GM19035 (cell line): Measurements from ENCODE around the gene ISG15.

Source experiments
- ATAC-seq: cut with Tn5 transposase; IDR thresholded peaks from one replicate; pipeline ENCODE4 v1.9.1; 2021; ENCODE audit not compliant: unreplicated experiment

Gene ISG15

DNA sequence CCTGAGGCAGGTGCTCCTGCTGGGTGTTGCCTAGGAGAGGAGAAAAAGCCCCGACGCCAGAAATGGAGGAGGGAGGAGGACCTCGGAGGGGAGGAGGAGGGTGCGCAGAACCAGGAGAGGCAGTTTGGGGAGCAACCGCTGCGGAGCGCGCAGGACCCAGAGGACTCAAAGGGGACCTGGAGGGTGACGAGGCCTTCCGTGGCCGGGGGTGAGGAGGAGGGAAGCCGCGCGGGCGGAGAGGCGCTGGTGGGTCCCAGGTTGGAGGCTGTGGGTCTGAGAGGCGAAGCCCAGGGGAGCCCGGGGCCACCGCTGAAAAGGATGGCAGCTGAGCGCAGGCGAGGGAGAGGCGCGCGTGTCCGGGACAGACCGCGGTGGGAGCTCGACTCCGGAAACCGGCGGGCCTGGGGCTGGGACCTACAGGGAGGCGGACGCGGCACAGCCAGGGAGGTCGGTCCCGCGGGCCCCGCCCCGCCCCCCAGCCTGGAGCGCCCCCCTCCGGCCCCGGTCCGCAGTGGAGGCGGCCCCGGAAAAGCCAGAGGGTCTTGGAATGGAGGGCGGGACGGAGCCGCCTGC, 45.7 kb downstream of the ISG15 start:
- ATAC-seq, result peak; percentile 48

GRCh38 chr1:1059494-1060280, 46.4 kb downstream of the ISG15 start:
- peak; percentile 73 for ATAC-seq

DNA sequence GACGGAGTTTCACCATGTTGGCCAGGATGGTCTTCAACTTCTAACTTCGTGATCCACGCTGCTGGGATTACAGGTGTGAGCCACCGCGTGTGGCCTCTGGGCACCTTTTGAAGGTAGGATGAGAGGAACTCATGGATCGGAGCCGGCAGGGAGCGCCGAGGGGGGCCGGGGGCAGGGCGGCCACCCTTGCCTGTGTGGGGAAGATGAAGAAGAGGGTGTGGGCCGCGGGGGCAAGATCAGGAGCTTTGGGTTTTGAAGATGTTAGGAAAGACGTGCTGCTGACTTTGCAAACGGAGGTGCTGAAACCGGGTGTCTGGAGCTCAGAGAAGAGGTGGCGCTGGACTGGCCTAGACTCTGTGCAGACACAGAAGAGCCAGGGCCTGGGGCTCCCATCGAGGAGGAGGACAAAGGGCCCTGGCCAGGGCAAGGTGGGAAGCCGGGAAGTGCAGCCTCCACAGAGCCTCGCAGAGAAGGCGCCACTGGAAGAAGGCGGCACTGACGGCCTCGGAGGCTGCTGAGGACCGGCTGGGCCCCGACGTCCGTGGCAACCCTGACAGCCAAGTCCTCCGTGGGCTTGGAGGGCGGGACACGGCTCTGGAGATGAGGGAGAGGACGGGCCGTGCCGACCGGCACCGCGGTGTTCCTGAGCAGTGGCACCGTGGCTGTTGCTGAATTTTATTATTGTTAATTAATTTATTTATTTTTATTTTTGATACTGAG, 47.1 kb downstream of the ISG15 start:
- no peak for ATAC-seq

DNA sequence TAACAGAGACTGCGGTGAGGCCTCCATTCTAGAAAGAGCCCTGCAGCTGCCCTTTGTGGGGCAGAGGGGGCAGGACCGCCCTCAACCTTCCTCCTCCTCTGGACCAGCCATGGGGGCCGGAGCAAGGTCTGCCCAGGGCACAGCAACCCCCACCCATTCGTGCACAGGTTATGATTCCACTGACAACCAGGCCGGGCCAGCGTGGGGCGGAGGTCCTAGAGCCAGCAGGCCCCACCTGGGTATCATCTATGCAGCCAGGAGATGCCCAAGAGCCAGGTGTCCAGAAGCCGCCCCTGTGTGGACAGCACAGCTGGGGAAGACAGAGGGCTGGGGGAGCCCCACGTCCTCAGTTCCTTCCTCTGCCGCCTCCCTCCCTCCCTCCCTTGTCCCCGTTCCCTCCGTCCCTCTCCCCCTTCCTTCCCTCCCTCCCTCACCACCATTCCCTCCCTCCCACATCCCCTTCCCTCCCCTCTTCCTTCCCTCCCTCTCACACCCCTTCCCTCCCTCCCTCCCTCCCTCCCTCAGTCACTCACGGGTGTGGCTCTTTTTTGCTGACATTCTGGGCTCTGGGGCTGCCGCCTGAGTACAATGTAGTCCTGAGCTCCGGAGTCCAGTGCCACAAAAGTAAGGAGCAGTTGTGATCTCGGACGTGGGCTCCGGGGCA, 48.5 kb downstream of the ISG15 start:
- ATAC-seq, result no peak

- no peak for ATAC-seq
These were observed 49.3 kb downstream of the ISG15 start for GRCh38 chr1:1062348-1063163.

DNA sequence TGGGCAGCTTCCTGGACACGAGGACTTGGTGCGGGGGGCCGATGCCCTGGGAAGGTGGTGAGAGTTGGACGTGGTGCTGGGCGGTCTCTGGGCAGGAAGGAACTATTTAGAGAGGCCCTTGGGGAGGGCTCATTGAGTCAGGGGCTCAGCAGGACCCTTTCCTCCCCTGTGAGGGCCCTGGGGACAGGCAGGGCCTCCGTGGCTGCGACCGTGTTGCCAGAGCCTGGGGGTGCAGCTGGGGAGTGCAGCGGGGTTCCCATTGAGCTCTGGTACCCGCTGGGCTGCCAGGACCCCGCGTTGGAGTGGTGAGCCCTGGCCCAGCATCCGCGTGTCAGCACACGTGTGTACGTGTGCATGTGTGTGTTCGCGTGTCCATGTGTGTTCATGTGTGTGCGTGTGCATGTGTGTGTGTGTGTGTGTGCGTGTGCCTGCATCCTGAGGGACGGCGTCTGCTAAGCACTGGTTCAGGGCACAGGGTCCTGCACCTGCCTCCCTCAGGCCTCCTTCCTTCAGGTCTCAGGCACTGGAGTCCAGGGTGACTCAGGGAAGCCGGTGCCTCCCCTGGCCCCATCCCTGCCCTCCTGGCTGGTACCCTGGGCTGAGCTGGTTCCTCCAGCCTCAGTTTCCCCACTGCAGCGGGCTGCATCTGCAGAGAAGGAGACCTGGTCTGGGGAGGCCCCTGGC, 50.1 kb downstream of the ISG15 start:
- ATAC-seq, result no peak
